H1 (cell line): ENCODE measurements around the gene SYVN1. TPM values are rescaled to one million over a fixed set of nuclear protein-coding genes. Genes with fewer than 3 reads are reported as not detected.
A peak's percentile ranks its signal among the peaks of the same experiment; 100 is the strongest.

Experiments used
- CTCF ChIA-PET: fragments of 300-600 bp; sonication (Branson Sonifier 250); formaldehyde crosslinking; loops from one replicate; lab custom pipeline; 2021; ENCODE audit not compliant: partially characterized antibody; lab: Charles Lee
- POLR2A ChIA-PET: fragments of 300-600 bp; sonication (Branson Sonifier 250); formaldehyde crosslinking; loops from one replicate; lab custom pipeline; 2021; ENCODE audit warnings: inconsistent platforms; ENCODE audit not compliant: partially characterized antibody; lab: Charles Lee
- DNase-seq, 2 experiments: peaks; one replicate each; pipeline versions ENCODE4 v3.0.0 to v3.0.0-alpha.2; 2010 to 2022; ENCODE audit warnings: low spot score in 2 of 2, low read depth in 1 of 2, mixed read lengths in 1 of 2
- FAIRE-seq: peaks from 2 replicates; lab custom pipeline; 2011; peaks lifted over from hg19 to GRCh38; lab: Jason Lieb, UNC
- H2AFZ ChIP-seq: 2 replicates; pipeline ENCODE4 v1.8.1; 2012; ENCODE audit warnings: low read length, inconsistent platforms
- H2AK5ac ChIP-seq: 2 replicates; pipeline ENCODE4 v1.6.1; 2013; ENCODE audit warnings: low read depth, low read length
- H2BK120ac ChIP-seq: replicated peaks from 2 replicates; pipeline ENCODE3; 2013; ENCODE audit warnings: low read depth, low read length, inconsistent platforms
- H2BK12ac ChIP-seq: 2 replicates; pipeline ENCODE4 v1.6.1; 2013; ENCODE audit warnings: low read depth, low read length
- H2BK15ac ChIP-seq: 2 replicates; pipeline ENCODE4 v1.6.1; 2013; ENCODE audit warnings: low read length
- H2BK20ac ChIP-seq: 2 replicates; pipeline ENCODE4 v1.6.1; 2013; ENCODE audit warnings: low read length
- H2BK5ac ChIP-seq: 2 replicates; pipeline ENCODE4 v1.6.1; 2013; ENCODE audit warnings: low read depth, low read length
- H3K14ac ChIP-seq: 2 replicates; pipeline ENCODE4 v1.6.1; 2013; ENCODE audit warnings: inconsistent platforms; ENCODE audit not compliant: insufficient read length
- H3K18ac ChIP-seq: 2 replicates; pipeline ENCODE4 v1.6.1; 2013; ENCODE audit warnings: low read length; ENCODE audit errors: extremely low read depth
- H3K23ac ChIP-seq: 2 replicates; pipeline ENCODE4 v1.6.1; 2013; ENCODE audit warnings: inconsistent platforms; ENCODE audit not compliant: insufficient read length
- H3K23me2 ChIP-seq: 2 replicates; pipeline ENCODE4 v1.6.1; 2013; ENCODE audit warnings: low read depth, low read length
- H3K27ac ChIP-seq: 2 replicates; pipeline ENCODE4 v1.6.1; 2011; ENCODE audit warnings: low read depth, low read length, inconsistent platforms
- H3K27me3 ChIP-seq, 4 experiments: replicated peaks in 1 of 4; 1 replicate in 1 of 4; 2 replicates in 3 of 4; pipeline versions ENCODE4 v1.6.1 to v1.8.1; 2011 to 2013; ENCODE audit warnings: low read length in 3 of 4, mild to moderate bottlenecking in 3 of 4, inconsistent platforms in 2 of 4, mixed read lengths in 2 of 4, moderate library complexity in 1 of 4; ENCODE audit not compliant: control insufficient read depth in 3 of 4, insufficient read depth in 3 of 4; ENCODE audit errors: extremely low read depth in 1 of 4
- H3K36me3 ChIP-seq, 4 experiments: 2 replicates each; pipeline versions ENCODE4 v1.6.1 to v1.8.1; 2011 to 2013; ENCODE audit warnings: mild to moderate bottlenecking in 4 of 4, low read length in 3 of 4, moderate library complexity in 2 of 4, control low read depth in 1 of 4, inconsistent platforms in 1 of 4; ENCODE audit not compliant: insufficient read depth in 4 of 4, control insufficient read depth in 2 of 4
- H3K4ac ChIP-seq: replicated peaks from 2 replicates; pipeline ENCODE3; 2013; ENCODE audit warnings: low read length, low read depth, mixed read lengths, inconsistent platforms; ENCODE audit not compliant: insufficient read length
- H3K4me1 ChIP-seq, 4 experiments: replicated peaks in 1 of 4; 1 replicate in 1 of 4; 2 replicates in 3 of 4; pipeline versions ENCODE4 v1.6.1 to v1.8.1; 2011 to 2013; ENCODE audit warnings: low read length in 3 of 4, inconsistent platforms in 2 of 4, mixed read lengths in 1 of 4; ENCODE audit not compliant: insufficient read depth in 4 of 4, control insufficient read depth in 3 of 4
- H3K4me2 ChIP-seq, 2 experiments: 2 replicates each; pipeline versions ENCODE4 v1.6.1 to v1.8.1; 2011 to 2013; ENCODE audit warnings: low read depth in 2 of 2, low read length in 2 of 2, control low read depth in 1 of 2, inconsistent platforms in 1 of 2, mild to moderate bottlenecking in 1 of 2; ENCODE audit not compliant: insufficient read depth in 1 of 2
- H3K4me3 ChIP-seq, 4 experiments: fragments of 200-600, 300-600 bp in 1 of 4; sonication (generic), shearing (Covaris generic), sonication (Bioruptor Twin) in 1 of 4; 2 replicates each; pipeline versions ENCODE4 v1.5.1 to v1.8.1; 2011 to 2016; ENCODE audit warnings: low read length in 4 of 4, low read depth in 3 of 4, control low read depth in 2 of 4, inconsistent platforms in 2 of 4, mild to moderate bottlenecking in 2 of 4, mixed read lengths in 1 of 4, moderate library complexity in 1 of 4; ENCODE audit not compliant: insufficient read depth in 2 of 4; ENCODE audit errors: extremely low read depth in 1 of 4
- H3K56ac ChIP-seq: replicated peaks from 2 replicates; pipeline ENCODE3; 2013; ENCODE audit warnings: low read depth, mild to moderate bottlenecking, mixed read lengths, low read length, inconsistent platforms; ENCODE audit not compliant: insufficient read length
- H3K79me1 ChIP-seq: 2 replicates; pipeline ENCODE4 v1.6.1; 2013; ENCODE audit warnings: low read depth, low read length, control low read depth
- H3K79me2 ChIP-seq, 2 experiments: 2 replicates each; pipeline versions ENCODE4 v1.6.1 to v1.8.1; 2012 to 2013; ENCODE audit warnings: low read length in 2 of 2, mild to moderate bottlenecking in 2 of 2, inconsistent platforms in 1 of 2; ENCODE audit not compliant: insufficient read depth in 2 of 2, control insufficient read depth in 1 of 2
- H3K9ac ChIP-seq, 4 experiments: replicated peaks in 1 of 4; 1 replicate in 1 of 4; 2 replicates in 3 of 4; pipeline versions ENCODE4 v1.6.1 to v1.8.1; 2011 to 2013; ENCODE audit warnings: low read depth in 3 of 4, low read length in 3 of 4, control low read depth in 2 of 4, mild to moderate bottlenecking in 2 of 4, moderate library complexity in 2 of 4, inconsistent platforms in 1 of 4; ENCODE audit errors: extremely low read depth in 1 of 4
- H3K9me3 ChIP-seq, 2 experiments: 2 replicates each; pipeline versions ENCODE4 v1.6.1 to v1.8.1; 2012 to 2013; ENCODE audit warnings: mild to moderate bottlenecking in 2 of 2, moderate library complexity in 2 of 2, control low read depth in 1 of 2, inconsistent platforms in 1 of 2, low read depth in 1 of 2, low read length in 1 of 2, mixed read lengths in 1 of 2; ENCODE audit not compliant: insufficient read depth in 2 of 2
- H4K20me1 ChIP-seq, 2 experiments: replicated peaks in 1 of 2; 2 replicates each; pipeline versions ENCODE3 to v1.8.1; 2011 to 2013; ENCODE audit warnings: inconsistent platforms in 2 of 2, low read length in 2 of 2, mild to moderate bottlenecking in 1 of 2; ENCODE audit not compliant: insufficient read depth in 2 of 2, control insufficient read depth in 1 of 2
- H4K5ac ChIP-seq: 2 replicates; pipeline ENCODE4 v1.6.1; 2013; ENCODE audit warnings: low read length, low read depth, mixed read lengths, inconsistent platforms; ENCODE audit not compliant: insufficient read length
- H4K8ac ChIP-seq: 2 replicates; pipeline ENCODE4 v1.8.0; 2013; ENCODE audit warnings: mild to moderate bottlenecking, moderate library complexity, low read length, inconsistent platforms; ENCODE audit not compliant: insufficient read depth; ENCODE audit errors: extremely low read depth
- H4K91ac ChIP-seq: replicated peaks from 2 replicates; pipeline ENCODE3; 2013; ENCODE audit warnings: low read length, mixed read lengths, inconsistent platforms; ENCODE audit not compliant: insufficient read length
- ASH2L ChIP-seq: fragments of 200-600, 300-600 bp; sonication (generic); IDR thresholded peaks from one replicate; pipeline ENCODE4 v1.7.1; 2017; ENCODE audit warnings: low read length
- CBX8 ChIP-seq: fragments of 300-800, 300-1000 bp; sonication (generic); IDR thresholded peaks from 2 replicates; pipeline ENCODE4 v1.7.1; 2016; ENCODE audit warnings: low read depth, low read length, borderline replicate concordance
- CHD1 ChIP-seq: IDR thresholded peaks from 2 replicates; pipeline ENCODE4 v1.6.1; 2012; ENCODE audit warnings: low read depth, low read length, improper control_type of control experiment
- EP300 ChIP-seq, 2 experiments: IDR thresholded peaks; 1 replicate in 1 of 2; 2 replicates in 1 of 2; pipeline ENCODE4 v1.6.1; 2011 to 2012; ENCODE audit warnings: low read depth in 2 of 2, low read length in 2 of 2, mild to moderate bottlenecking in 2 of 2, borderline replicate concordance in 1 of 2, inconsistent platforms in 1 of 2, moderate library complexity in 1 of 2
- NRF1 ChIP-seq: IDR thresholded peaks from 2 replicates; pipeline ENCODE4 v1.6.1; 2011; ENCODE audit warnings: mild to moderate bottlenecking, low read depth, low read length, improper control_type of control experiment
- POLR2AphosphoS5 ChIP-seq: IDR thresholded peaks from 2 replicates; pipeline ENCODE4 v1.6.1; 2011; ENCODE audit warnings: low read depth, low read length
- SIX5 ChIP-seq: IDR thresholded peaks from 2 replicates; pipeline ENCODE4 v1.6.1; 2011; ENCODE audit warnings: mild to moderate bottlenecking, low read depth, low read length
- TAF1 ChIP-seq: IDR thresholded peaks from 2 replicates; pipeline ENCODE4 v1.6.1; 2011; ENCODE audit warnings: mild to moderate bottlenecking, low read depth, low read length
- TBP ChIP-seq: IDR thresholded peaks from 2 replicates; pipeline ENCODE4 v1.6.1; 2011; ENCODE audit warnings: low read depth, low read length, improper control_type of control experiment
- WGBS, 2 experiments: shearing (Covaris generic) in 1 of 2; methylation state at CpG; one replicate each; pipeline versions ENCODE4 v1.1.6 to v1.1.7; 2013 to 2015; ENCODE audit warnings: low lambda C conversion rate in 2 of 2, mixed read lengths in 2 of 2, inconsistent platforms in 1 of 2, low coverage in 1 of 2, missing lambda C conversion rate in 1 of 2; ENCODE audit not compliant: insufficient replicate concordance in 2 of 2, insufficient coverage in 1 of 2, insufficient read length in 1 of 2; ENCODE audit errors: extremely low coverage in 1 of 2, missing lambda C conversion rate in 1 of 2; 5-methylcytosine and 5-hydroxymethylcytosine counted together
- polyA plus RNA-seq, 7 experiments: library from polyadenylated mRNA; depleted of rRNA in 3 of 7; stranded (reverse) in 5 of 7; unstranded in 2 of 7; fragments of >200 nt in 5 of 7; fragments of 200-250 nt in 2 of 7; gene quantifications; 1 replicate in 5 of 7; 2 replicates in 1 of 7; 4 replicates in 1 of 7; pipeline versions ENCODE4 v1.2.1 to v1.2.3, GENCODE V29; 2011 to 2013; ENCODE audit warnings: missing spikeins in 2 of 7, mixed read lengths in 2 of 7
- total RNA-seq: library from RNA; stranded (reverse); fragmentation: NEBNext Ultra II Directional; extraction: Animal tissue kit (Norgen Biotek cat#: 25700); gene quantifications from 2 replicates; pipeline ENCODE4 v1.2.1, GENCODE V29; 2021
- TF ChIP-seq, protein P1 (sequence below): IDR thresholded peaks from 2 replicates; pipeline ENCODE4 v1.6.1; 2012; ENCODE audit warnings: inconsistent platforms

Gene SYVN1
- total and polyA plus RNA-seq, 2 of the 8 experiments (the other 6 are each of a cell fraction or from before 2014, with no cell fraction given) = 27.8 to 29.4 TPM

GRCh38 chr11:65117206-65118096 lies 16.9 kb downstream of the SYVN1 start, which contains the start of gene ZNHIT2:
TSS of gene ZNHIT2 (minus strand) at chr11:65117701. CDS start at chr11:65117653, 48 bp downstream.
- no peak within 1 kb of the TSS for H3K23ac ChIP-seq
- DNase-seq (peak; percentile 98 to 99), FAIRE-seq (peak; percentile 80)
- no peak within 1 kb of the TSS for H2BK12ac ChIP-seq
- H3K18ac ChIP-seq = peak within 1 kb of the TSS; percentile 93
- H3K79me1 ChIP-seq = peaks cover 13% of the 10 kb centered on the region
- peak within 1 kb of the TSS; percentile 67 for H4K5ac ChIP-seq
- no peak within 1 kb of the TSS for H2BK120ac ChIP-seq
- H3K56ac ChIP-seq = peak within 1 kb of the TSS; percentile 91
- no peak within 1 kb of the TSS for H2AFZ ChIP-seq
- H3K4ac ChIP-seq = peak within 1 kb of the TSS; percentile 94
- H2BK15ac ChIP-seq = no peak within 1 kb of the TSS
- peak within 1 kb of the TSS; percentile 78 for H3K27ac ChIP-seq
- H3K79me2 ChIP-seq = peaks cover 6 to 26% of the 10 kb centered on the region in 2 experiments
- ChIA-PET POLR2A (interaction anchor here (0.5 to 17.4 kb wide), 28 partner anchors 8 to 741 kb away, joined by 3 to 305 read pairs (median 5); partner anchors contain the start of genes ARL2, CAPN1, CDCA5 and MALAT1), CTCF (interaction anchor here (0.6 to 2.2 kb wide), 16 partner anchors 9 to 271 kb away, joined by 3 to 12 read pairs (median 3); no protein-coding TSS in a partner anchor)
- 3% methylated on average over 76 of the region's 89 CpGs; no CpG with 5 or more reads in 1 of the 2 experiments for WGBS, 2 experiments
- peak within 1 kb of the TSS; percentile 84 for H2BK5ac ChIP-seq
- no peak within 1 kb of the TSS for H2BK20ac ChIP-seq
- H3K27me3 ChIP-seq = no peaks in the 10 kb centered on the region
- peak within 1 kb of the TSS; percentile 96 for H4K8ac ChIP-seq
- no peaks in the 10 kb centered on the region for H3K9me3 ChIP-seq
- peaks cover 11 to 35% (median 18%) of the 10 kb centered on the region in 4 experiments for H3K36me3 ChIP-seq
- peak within 1 kb of the TSS; percentile 79 to 82 (median 80) for H3K9ac ChIP-seq
- peak within 1 kb of the TSS; percentile 61 to 83 (median 72) for H3K4me3 ChIP-seq
- peaks cover 14% of the 10 kb centered on the region; the same call in 1 of the 2 replicates for H3K23me2 ChIP-seq
- H4K91ac ChIP-seq = peak within 1 kb of the TSS; percentile 98
- H4K20me1 ChIP-seq = peaks cover 4 to 6% of the 10 kb centered on the region in 2 experiments
- H2AK5ac ChIP-seq = no peak within 1 kb of the TSS; the same call in 1 of the 2 replicates
- peaks cover 2 to 22% (median 13%) of the 10 kb centered on the region in 4 experiments for H3K4me1 ChIP-seq
- H3K4me2 ChIP-seq = peak within 1 kb of the TSS; percentile 80 to 94
- no peak within 1 kb of the TSS for H3K14ac ChIP-seq
- TF ChIP-seq TBP (peak; percentile 32; the same call in 1 of the 2 replicates), POLR2AphosphoS5 (peak; percentile 92), EP300 (IDR thresholded peaks at IDR 0.05; ENCODE audit: borderline replicate concordance in 1 of 2, low read depth in 2 of 2, low read length in 2 of 2) (peak in 1 of 2 experiments; percentile 75; a peak in 1 of 3 replicates), CBX8 (no peak), ASH2L (peak; percentile 19), NRF1 (peak; percentile 13; the same call in 1 of the 2 replicates), CHD1 (no peak), SIX5 (no peak), TAF1 (peak; percentile 70; the same call in 1 of the 2 replicates)
- TF ChIP-seq, protein P1, sequence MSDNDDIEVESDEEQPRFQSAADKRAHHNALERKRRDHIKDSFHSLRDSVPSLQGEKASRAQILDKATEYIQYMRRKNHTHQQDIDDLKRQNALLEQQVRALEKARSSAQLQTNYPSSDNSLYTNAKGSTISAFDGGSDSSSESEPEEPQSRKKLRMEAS = no peak; the same call in 1 of the 2 replicates
